ENCODE results near the gene CISH. TPM values are rescaled to one million over a fixed set of nuclear protein-coding genes. Genes with fewer than 3 reads are reported as not detected.

The CISH gene
- total RNA-seq, 1 experiment from 2014 or later: 0.57 TPM

GRCh38 chr3:50559702-50560101, 51.9 kb downstream of the CISH start:
- no peak for DNase-seq (ENCODE audit: low read depth, low spot score)
- CTCF ChIA-PET: interaction anchor here (0.8 kb wide), 1 partner anchor 189 kb away, joined by 3 read pairs; no protein-coding TSS in a partner anchor
- BruUV-seq (replicated peaks): no TSS peak
- Histone ChIP-seq H3K9me3 (ENCODE audit: control insufficient read depth, insufficient read depth, low read depth, low read length) (no peaks in the 10 kb centered on the region), H3K27ac (ENCODE audit: low read length) (no peak overlapping the region), H3K27me3 (ENCODE audit: control insufficient read depth, insufficient read depth, low read length) (no peaks in the 10 kb centered on the region), H3K4me3 (ENCODE audit: low read depth in 2 of 2, low read length in 2 of 2) (no peak overlapping the region), H3K36me3 (ENCODE audit: control insufficient read depth, insufficient read depth, low read length) (no peaks in the 10 kb centered on the region), H3K4me1 (ENCODE audit: control insufficient read depth, insufficient read depth, low read length) (no peaks in the 10 kb centered on the region)
- POLR2A ChIA-PET: no interaction called here
- no peak for ATAC-seq
- TF ChIP-seq, protein P1, sequence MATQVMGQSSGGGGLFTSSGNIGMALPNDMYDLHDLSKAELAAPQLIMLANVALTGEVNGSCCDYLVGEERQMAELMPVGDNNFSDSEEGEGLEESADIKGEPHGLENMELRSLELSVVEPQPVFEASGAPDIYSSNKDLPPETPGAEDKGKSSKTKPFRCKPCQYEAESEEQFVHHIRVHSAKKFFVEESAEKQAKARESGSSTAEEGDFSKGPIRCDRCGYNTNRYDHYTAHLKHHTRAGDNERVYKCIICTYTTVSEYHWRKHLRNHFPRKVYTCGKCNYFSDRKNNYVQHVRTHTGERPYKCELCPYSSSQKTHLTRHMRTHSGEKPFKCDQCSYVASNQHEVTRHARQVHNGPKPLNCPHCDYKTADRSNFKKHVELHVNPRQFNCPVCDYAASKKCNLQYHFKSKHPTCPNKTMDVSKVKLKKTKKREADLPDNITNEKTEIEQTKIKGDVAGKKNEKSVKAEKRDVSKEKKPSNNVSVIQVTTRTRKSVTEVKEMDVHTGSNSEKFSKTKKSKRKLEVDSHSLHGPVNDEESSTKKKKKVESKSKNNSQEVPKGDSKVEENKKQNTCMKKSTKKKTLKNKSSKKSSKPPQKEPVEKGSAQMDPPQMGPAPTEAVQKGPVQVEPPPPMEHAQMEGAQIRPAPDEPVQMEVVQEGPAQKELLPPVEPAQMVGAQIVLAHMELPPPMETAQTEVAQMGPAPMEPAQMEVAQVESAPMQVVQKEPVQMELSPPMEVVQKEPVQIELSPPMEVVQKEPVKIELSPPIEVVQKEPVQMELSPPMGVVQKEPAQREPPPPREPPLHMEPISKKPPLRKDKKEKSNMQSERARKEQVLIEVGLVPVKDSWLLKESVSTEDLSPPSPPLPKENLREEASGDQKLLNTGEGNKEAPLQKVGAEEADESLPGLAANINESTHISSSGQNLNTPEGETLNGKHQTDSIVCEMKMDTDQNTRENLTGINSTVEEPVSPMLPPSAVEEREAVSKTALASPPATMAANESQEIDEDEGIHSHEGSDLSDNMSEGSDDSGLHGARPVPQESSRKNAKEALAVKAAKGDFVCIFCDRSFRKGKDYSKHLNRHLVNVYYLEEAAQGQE (IDR thresholded peaks at IDR 0.05; ENCODE audit: insufficient read depth in 1 of 2, low read depth in 2 of 2, low read length in 1 of 2): no peak
- TF ChIP-seq TCF7L2 (IDR thresholded peaks at IDR 0.05; ENCODE audit: low read depth, low read length) (no peak), SIN3A (IDR thresholded peaks at IDR 0.05; ENCODE audit: borderline replicate concordance, insufficient read depth, low read depth, low read length) (no peak), CTCF (IDR thresholded peaks at IDR 0.05) (no peak), POLR2AphosphoS5 (IDR thresholded peaks at IDR 0.05; ENCODE audit: low read depth, low read length) (no peak)
- in situ Hi-C loops (cut with HindIII; ENCODE audit: low pct_unique_long_range_greater_than_20kb, low sequenced_read_pairs): no loop called here
- intact Hi-C loops (cut with micrococcal nuclease; ENCODE audit: unreplicated experiment): no loop called here

- H3K27me3 ChIP-seq (ENCODE audit: control insufficient read depth, insufficient read depth, low read length): no peaks in the 10 kb centered on the region
- TF ChIP-seq SIN3A (IDR thresholded peaks at IDR 0.05; ENCODE audit: borderline replicate concordance, insufficient read depth, low read depth, low read length) (no peak), POLR2AphosphoS5 (IDR thresholded peaks at IDR 0.05; ENCODE audit: low read depth, low read length) (no peak), CTCF (IDR thresholded peaks at IDR 0.05) (no peak), TCF7L2 (IDR thresholded peaks at IDR 0.05; ENCODE audit: low read depth, low read length) (no peak)
- TF ChIP-seq, protein P1 (IDR thresholded peaks at IDR 0.05; ENCODE audit: insufficient read depth in 1 of 2, low read depth in 2 of 2, low read length in 1 of 2): no peak
- H3K4me3 ChIP-seq (ENCODE audit: low read depth in 2 of 2, low read length in 2 of 2): no peak overlapping the region
- in situ Hi-C loops (cut with HindIII; ENCODE audit: low pct_unique_long_range_greater_than_20kb, low sequenced_read_pairs) (no loop called here), intact Hi-C loops (cut with micrococcal nuclease; ENCODE audit: unreplicated experiment) (no loop called here)
- no TSS peak for BruUV-seq (replicated peaks)
- H3K4me1 ChIP-seq (ENCODE audit: control insufficient read depth, insufficient read depth, low read length): no peaks in the 10 kb centered on the region
- DNase-seq (ENCODE audit: low read depth, low spot score) (no peak), ATAC-seq (no peak)
- ChIA-PET POLR2A (interaction anchor here (0.7 kb wide), 1 partner anchor 252 kb away, joined by 3 read pairs; no protein-coding TSS in a partner anchor), CTCF (no interaction called here)
- no peaks in the 10 kb centered on the region for H3K36me3 ChIP-seq (ENCODE audit: control insufficient read depth, insufficient read depth, low read length)
- H3K9me3 ChIP-seq (ENCODE audit: control insufficient read depth, insufficient read depth, low read depth, low read length): no peaks in the 10 kb centered on the region
- no peak overlapping the region for H3K27ac ChIP-seq (ENCODE audit: low read length)
Observed at GRCh38 chr3:50557915-50558314, 53.7 kb downstream of the CISH start.
